ENCODE results near the gene DSE. TPM values are rescaled to one million over a fixed set of nuclear protein-coding genes. Genes with fewer than 3 reads are reported as not detected.

Gene DSE
- total RNA-seq, 1 experiment from 2014 or later = 38.5 TPM

- ATAC-seq (no peak), DNase-seq (ENCODE audit: low read depth, low spot score) (no peak)
- intact Hi-C loops (cut with micrococcal nuclease) = no loop called here
- Histone ChIP-seq H3K4me2 (ENCODE audit: low read length) (no peak overlapping the region), H3K9ac (ENCODE audit: low read length) (no peak overlapping the region), H3K9me2 (ENCODE audit: insufficient read depth) (no peaks in the 10 kb centered on the region), H3K4me1 (ENCODE audit: control insufficient read depth in 1 of 2, insufficient read depth in 2 of 2, low read length in 2 of 2) (peaks cover 0 to 6% of the 10 kb centered on the region in 2 experiments; a peak in 2 of 4 replicates), H3K36me3 (ENCODE audit: control insufficient read depth in 1 of 2, insufficient read depth in 2 of 2, low read length in 2 of 2) (0 out of 4 replicates have a peak, but pooled peaks cover 4 to 10% of the 10 kb centered on the region in 2 experiments), H2AFZ (ENCODE audit: low read depth, low read length, poor library complexity, severe bottlenecking) (no peak overlapping the region), H3K4me3 (replicated peaks in 1 of 2; ENCODE audit: low read depth in 1 of 2, low read length in 2 of 2) (no peak overlapping the region), H4K20me1 (ENCODE audit: insufficient read depth) (no peaks in the 10 kb centered on the region), H3K27me3 (ENCODE audit: insufficient read depth, low read length) (no peaks in the 10 kb centered on the region), H3K9me3 (ENCODE audit: control insufficient read depth in 1 of 2, insufficient read depth in 1 of 2, low read depth in 1 of 2, low read length in 2 of 2) (no peaks in the 10 kb centered on the region), H3K27ac (ENCODE audit: low read depth, low read length) (no peak overlapping the region), H3K79me2 (ENCODE audit: insufficient read depth, low read length) (no peaks in the 10 kb centered on the region; the same call in 1 of the 2 replicates)
- RAD21 ChIA-PET (ENCODE audit: low non-redundant PET in 1 of 2, low total read pairs in 2 of 2, uncharacterized antibody in 2 of 2, unreplicated experiment in 2 of 2) = no interaction called here
- TF ChIP-seq SRF (IDR thresholded peaks at IDR 0.05; ENCODE audit: low read depth) (no peak), FOSL1 (IDR thresholded peaks at IDR 0.05; ENCODE audit: low read depth) (no peak), SIN3A (IDR thresholded peaks at IDR 0.05; ENCODE audit: low read depth) (no peak), YY1 (IDR thresholded peaks at IDR 0.05; ENCODE audit: extremely low read depth, insufficient replicate concordance, low read depth, low read length) (no peak), TCF7L2 (IDR thresholded peaks at IDR 0.05; ENCODE audit: borderline replicate concordance, extremely low read depth, insufficient read depth, insufficient read length) (no peak), CBX3 (IDR thresholded peaks at IDR 0.05; ENCODE audit: low read depth) (no peak), REST (IDR thresholded peaks at IDR 0.05; ENCODE audit: low read depth) (no peak), POLR2A (IDR thresholded peaks at IDR 0.05; ENCODE audit: borderline replicate concordance, extremely low read depth, insufficient read depth, insufficient read length) (no peak), SP1 (IDR thresholded peaks at IDR 0.05; ENCODE audit: low read depth) (no peak), RAD21 (IDR thresholded peaks at IDR 0.05; ENCODE audit: low read depth) (no peak), JUND (IDR thresholded peaks at IDR 0.05) (no peak), ZNF274 (IDR thresholded peaks at IDR 0.05; ENCODE audit: low read depth, low read length) (no peak), ZFX (IDR thresholded peaks at IDR 0.05) (no peak)
- TF ChIP-seq, protein P1, sequence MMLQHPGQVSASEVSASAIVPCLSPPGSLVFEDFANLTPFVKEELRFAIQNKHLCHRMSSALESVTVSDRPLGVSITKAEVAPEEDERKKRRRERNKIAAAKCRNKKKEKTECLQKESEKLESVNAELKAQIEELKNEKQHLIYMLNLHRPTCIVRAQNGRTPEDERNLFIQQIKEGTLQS (IDR thresholded peaks at IDR 0.05) = no peak
- TF ChIP-seq, protein P2, sequence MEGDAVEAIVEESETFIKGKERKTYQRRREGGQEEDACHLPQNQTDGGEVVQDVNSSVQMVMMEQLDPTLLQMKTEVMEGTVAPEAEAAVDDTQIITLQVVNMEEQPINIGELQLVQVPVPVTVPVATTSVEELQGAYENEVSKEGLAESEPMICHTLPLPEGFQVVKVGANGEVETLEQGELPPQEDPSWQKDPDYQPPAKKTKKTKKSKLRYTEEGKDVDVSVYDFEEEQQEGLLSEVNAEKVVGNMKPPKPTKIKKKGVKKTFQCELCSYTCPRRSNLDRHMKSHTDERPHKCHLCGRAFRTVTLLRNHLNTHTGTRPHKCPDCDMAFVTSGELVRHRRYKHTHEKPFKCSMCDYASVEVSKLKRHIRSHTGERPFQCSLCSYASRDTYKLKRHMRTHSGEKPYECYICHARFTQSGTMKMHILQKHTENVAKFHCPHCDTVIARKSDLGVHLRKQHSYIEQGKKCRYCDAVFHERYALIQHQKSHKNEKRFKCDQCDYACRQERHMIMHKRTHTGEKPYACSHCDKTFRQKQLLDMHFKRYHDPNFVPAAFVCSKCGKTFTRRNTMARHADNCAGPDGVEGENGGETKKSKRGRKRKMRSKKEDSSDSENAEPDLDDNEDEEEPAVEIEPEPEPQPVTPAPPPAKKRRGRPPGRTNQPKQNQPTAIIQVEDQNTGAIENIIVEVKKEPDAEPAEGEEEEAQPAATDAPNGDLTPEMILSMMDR (IDR thresholded peaks at IDR 0.05 in 2 of 3, conservative IDR thresholded peaks at IDR 0.05 in 1 of 3; ENCODE audit: borderline replicate concordance in 1 of 3, insufficient read depth in 1 of 3, low read depth in 2 of 3, low read length in 2 of 3) = no peak
- TF ChIP-seq, protein P3, sequence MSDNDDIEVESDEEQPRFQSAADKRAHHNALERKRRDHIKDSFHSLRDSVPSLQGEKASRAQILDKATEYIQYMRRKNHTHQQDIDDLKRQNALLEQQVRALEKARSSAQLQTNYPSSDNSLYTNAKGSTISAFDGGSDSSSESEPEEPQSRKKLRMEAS (IDR thresholded peaks at IDR 0.05) = no peak
- BruUV-seq (replicated peaks) = no TSS peak
- POLR2A ChIA-PET = no interaction called here
- CTCF ChIA-PET = interaction anchor here (1.8 to 2.2 kb wide), 2 partner anchors 136 to 155 kb away, joined by 5 to 7 read pairs; no protein-coding TSS in a partner anchor
These were observed 53.3 kb downstream of the DSE start for GRCh38 chr6:116424001-116424400.
